ENCODE data around the gene MEOX2.

DNA sequence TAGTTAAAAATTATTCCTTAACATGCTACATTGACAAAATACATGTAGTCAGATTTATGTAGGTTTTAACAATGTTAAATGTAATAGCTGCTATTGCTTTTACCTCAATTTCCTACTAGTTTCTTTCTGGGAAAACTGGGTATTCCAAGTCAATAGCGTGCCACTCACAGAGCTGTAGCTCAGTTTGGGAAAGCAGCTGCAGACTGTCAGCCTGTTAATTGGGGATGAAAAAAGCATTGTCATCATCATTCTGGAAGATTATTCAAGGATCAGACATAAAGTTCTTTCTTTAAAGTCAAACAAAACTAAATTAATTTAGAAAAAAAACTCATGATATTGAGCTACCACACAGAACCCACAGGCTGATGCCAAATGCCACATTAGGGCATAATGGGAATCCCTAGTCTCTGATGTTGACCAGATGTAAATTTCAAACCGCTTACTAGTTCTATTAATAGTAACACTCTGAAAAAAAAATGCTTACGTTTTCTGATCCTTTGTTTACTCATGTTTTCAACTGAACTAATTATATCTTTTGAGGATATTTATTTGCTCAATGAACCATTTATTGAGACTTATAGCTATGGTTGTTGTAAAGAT lies 105.0 kb downstream of the MEOX2 start:
- TF ChIP-seq BHLHE40 (IDR thresholded peaks at IDR 0.05; ENCODE audit: borderline replicate concordance) (no peak), ELF4 (IDR thresholded peaks at IDR 0.05) (no peak), SUZ12 (IDR thresholded peaks at IDR 0.05) (no peak), NFRKB (IDR thresholded peaks at IDR 0.05) (no peak), HDGF (IDR thresholded peaks at IDR 0.05; ENCODE audit: borderline replicate concordance) (no peak), L3MBTL2 (conservative IDR thresholded peaks at IDR 0.05) (no peak), FOXA1 (IDR thresholded peaks at IDR 0.05) (no peak), FOXK2 (IDR thresholded peaks at IDR 0.05) (no peak), LEF1 (IDR thresholded peaks at IDR 0.05; ENCODE audit: borderline replicate concordance) (no peak), TARDBP (IDR thresholded peaks at IDR 0.05) (no peak), SP1 (IDR thresholded peaks at IDR 0.05) (no peak), FOXM1 (IDR thresholded peaks at IDR 0.05; ENCODE audit: borderline replicate concordance) (no peak), CTBP1 (IDR thresholded peaks at IDR 0.05; ENCODE audit: borderline replicate concordance) (no peak)
- TF ChIP-seq, protein P1, sequence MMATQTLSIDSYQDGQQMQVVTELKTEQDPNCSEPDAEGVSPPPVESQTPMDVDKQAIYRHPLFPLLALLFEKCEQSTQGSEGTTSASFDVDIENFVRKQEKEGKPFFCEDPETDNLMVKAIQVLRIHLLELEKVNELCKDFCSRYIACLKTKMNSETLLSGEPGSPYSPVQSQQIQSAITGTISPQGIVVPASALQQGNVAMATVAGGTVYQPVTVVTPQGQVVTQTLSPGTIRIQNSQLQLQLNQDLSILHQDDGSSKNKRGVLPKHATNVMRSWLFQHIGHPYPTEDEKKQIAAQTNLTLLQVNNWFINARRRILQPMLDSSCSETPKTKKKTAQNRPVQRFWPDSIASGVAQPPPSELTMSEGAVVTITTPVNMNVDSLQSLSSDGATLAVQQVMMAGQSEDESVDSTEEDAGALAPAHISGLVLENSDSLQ (IDR thresholded peaks at IDR 0.05) = no peak

All from HEK293T (cell line).